ENCODE results near the gene RPL10A.
"Not testable (repeated sequence)": the region's sequence is repeated elsewhere in the genome, so short reads cannot be mapped to it uniquely, and the experiment has no call there.

DNA sequence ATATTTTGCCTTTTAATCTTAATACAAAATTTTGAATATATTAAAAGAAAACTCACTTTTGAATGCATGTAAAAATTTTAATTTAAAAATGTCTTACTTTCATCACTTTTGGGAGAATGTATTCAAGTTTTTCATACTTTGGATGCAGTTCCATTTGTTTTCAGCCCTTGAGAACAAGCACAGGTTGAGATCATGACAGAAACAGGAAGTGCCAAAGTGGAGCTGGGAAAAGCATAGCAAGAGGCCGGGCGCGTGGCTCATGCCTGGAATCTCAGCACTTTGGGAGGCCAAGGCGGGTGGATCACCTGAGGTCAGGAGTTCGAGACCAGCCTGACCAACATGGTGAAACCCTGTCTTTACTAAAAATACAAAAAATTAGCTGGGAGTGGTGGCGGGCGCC, 49.8 kb downstream of the RPL10A start:
- TF ChIP-seq CBX8 (IDR thresholded peaks at IDR 0.05; ENCODE audit: borderline replicate concordance, low read depth, low read length); JUND (IDR thresholded peaks at IDR 0.05; ENCODE audit: low read length); ASH2L (IDR thresholded peaks at IDR 0.05; ENCODE audit: low read length); JUN (IDR thresholded peaks at IDR 0.05; ENCODE audit: low read depth, low read length); EP300 (IDR thresholded peaks at IDR 0.05; ENCODE audit: borderline replicate concordance in 1 of 2, low read depth in 2 of 2, low read length in 2 of 2); EZH2 (IDR thresholded peaks at IDR 0.05; ENCODE audit: low read depth, low read length, severe bottlenecking); GABPA (IDR thresholded peaks at IDR 0.05; ENCODE audit: borderline replicate concordance, insufficient read depth, low read length); RXRA (IDR thresholded peaks at IDR 0.05; ENCODE audit: insufficient read depth, low read depth, low read length); BRCA1 (IDR thresholded peaks at IDR 0.05; ENCODE audit: low read depth, low read length); POLR2A (IDR thresholded peaks at IDR 0.05; ENCODE audit: control extremely low read depth in 1 of 2, low read depth in 2 of 2, low read length in 2 of 2): not testable (repeated sequence)
- TF ChIP-seq, protein P1, sequence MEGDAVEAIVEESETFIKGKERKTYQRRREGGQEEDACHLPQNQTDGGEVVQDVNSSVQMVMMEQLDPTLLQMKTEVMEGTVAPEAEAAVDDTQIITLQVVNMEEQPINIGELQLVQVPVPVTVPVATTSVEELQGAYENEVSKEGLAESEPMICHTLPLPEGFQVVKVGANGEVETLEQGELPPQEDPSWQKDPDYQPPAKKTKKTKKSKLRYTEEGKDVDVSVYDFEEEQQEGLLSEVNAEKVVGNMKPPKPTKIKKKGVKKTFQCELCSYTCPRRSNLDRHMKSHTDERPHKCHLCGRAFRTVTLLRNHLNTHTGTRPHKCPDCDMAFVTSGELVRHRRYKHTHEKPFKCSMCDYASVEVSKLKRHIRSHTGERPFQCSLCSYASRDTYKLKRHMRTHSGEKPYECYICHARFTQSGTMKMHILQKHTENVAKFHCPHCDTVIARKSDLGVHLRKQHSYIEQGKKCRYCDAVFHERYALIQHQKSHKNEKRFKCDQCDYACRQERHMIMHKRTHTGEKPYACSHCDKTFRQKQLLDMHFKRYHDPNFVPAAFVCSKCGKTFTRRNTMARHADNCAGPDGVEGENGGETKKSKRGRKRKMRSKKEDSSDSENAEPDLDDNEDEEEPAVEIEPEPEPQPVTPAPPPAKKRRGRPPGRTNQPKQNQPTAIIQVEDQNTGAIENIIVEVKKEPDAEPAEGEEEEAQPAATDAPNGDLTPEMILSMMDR (IDR thresholded peaks at IDR 0.05; ENCODE audit: control extremely low read depth in 1 of 3, insufficient read depth in 1 of 3, low read depth in 1 of 3, low read length in 3 of 3): not testable (repeated sequence)
- TF ChIP-seq, protein P2, sequence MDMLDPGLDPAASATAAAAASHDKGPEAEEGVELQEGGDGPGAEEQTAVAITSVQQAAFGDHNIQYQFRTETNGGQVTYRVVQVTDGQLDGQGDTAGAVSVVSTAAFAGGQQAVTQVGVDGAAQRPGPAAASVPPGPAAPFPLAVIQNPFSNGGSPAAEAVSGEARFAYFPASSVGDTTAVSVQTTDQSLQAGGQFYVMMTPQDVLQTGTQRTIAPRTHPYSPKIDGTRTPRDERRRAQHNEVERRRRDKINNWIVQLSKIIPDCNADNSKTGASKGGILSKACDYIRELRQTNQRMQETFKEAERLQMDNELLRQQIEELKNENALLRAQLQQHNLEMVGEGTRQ (IDR thresholded peaks at IDR 0.05; ENCODE audit: low read length): not testable (repeated sequence)
- TF ChIP-seq, protein P3, sequence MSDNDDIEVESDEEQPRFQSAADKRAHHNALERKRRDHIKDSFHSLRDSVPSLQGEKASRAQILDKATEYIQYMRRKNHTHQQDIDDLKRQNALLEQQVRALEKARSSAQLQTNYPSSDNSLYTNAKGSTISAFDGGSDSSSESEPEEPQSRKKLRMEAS (IDR thresholded peaks at IDR 0.05): not testable (repeated sequence)
- TF ChIP-seq, protein P4, sequence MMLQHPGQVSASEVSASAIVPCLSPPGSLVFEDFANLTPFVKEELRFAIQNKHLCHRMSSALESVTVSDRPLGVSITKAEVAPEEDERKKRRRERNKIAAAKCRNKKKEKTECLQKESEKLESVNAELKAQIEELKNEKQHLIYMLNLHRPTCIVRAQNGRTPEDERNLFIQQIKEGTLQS (IDR thresholded peaks at IDR 0.05; ENCODE audit: insufficient read depth, low read depth, low read length): not testable (repeated sequence)

Measured in H1 (cell line).